CD14-positive monocyte (primary cell): ENCODE data around the gene IL20. TPM values are rescaled to one million over a fixed set of nuclear protein-coding genes. Genes with fewer than 3 reads are reported as not detected.

Experiments
- DNase-seq, 3 donors: peaks; one replicate each; pipeline ENCODE4 v3.0.0-alpha.2; 2011 to 2022
- H2AFZ ChIP-seq: 2 replicates; pipeline ENCODE4 v1.6.0; 2012; ENCODE audit warnings: mild to moderate bottlenecking, low read depth, low read length, inconsistent platforms; ENCODE audit not compliant: insufficient read depth, poor library complexity, severe bottlenecking
- H3K27ac ChIP-seq, 2 donors: 1 replicate in 1 of 2; 2 replicates in 1 of 2; pipeline ENCODE4 v1.5.1; 2012 to 2013; ENCODE audit warnings: low read length in 2 of 2, control low read depth in 1 of 2, inconsistent platforms in 1 of 2, low read depth in 1 of 2, mild to moderate bottlenecking in 1 of 2
- H3K27me3 ChIP-seq, 2 donors: one replicate each; pipeline versions ENCODE4 v1.6.0 to v1.6.1; 2011 to 2013; ENCODE audit warnings: low read length in 2 of 2; ENCODE audit not compliant: control insufficient read depth in 2 of 2, insufficient read depth in 2 of 2
- H3K36me3 ChIP-seq, 2 donors: replicated peaks in 1 of 2; 1 replicate in 1 of 2; 2 replicates in 1 of 2; pipeline versions ENCODE4 v1.5.1 to v1.6.1; 2012 to 2013; ENCODE audit warnings: low read length in 2 of 2, control low read depth in 1 of 2, inconsistent platforms in 1 of 2, mild to moderate bottlenecking in 1 of 2; ENCODE audit not compliant: insufficient read depth in 2 of 2, control insufficient read depth in 1 of 2
- H3K4me1 ChIP-seq, 2 donors: 1 replicate in 1 of 2; 2 replicates in 1 of 2; pipeline versions ENCODE4 v1.5.1 to v1.6.1; 2012 to 2013; ENCODE audit warnings: low read length in 2 of 2, control low read depth in 1 of 2, inconsistent platforms in 1 of 2, mild to moderate bottlenecking in 1 of 2, moderate library complexity in 1 of 2; ENCODE audit not compliant: insufficient read depth in 2 of 2, control insufficient read depth in 1 of 2
- H3K4me2 ChIP-seq: replicated peaks from 2 replicates; pipeline ENCODE3; 2012; ENCODE audit warnings: low read length, moderate library complexity, mild to moderate bottlenecking; ENCODE audit not compliant: poor library complexity, severe bottlenecking; ENCODE audit errors: extremely low read depth
- H3K4me3 ChIP-seq, 3 experiments: fragments of 200-600 bp in 1 of 3; sonication (generic) in 1 of 3; replicated peaks in 1 of 3; 1 replicate in 2 of 3; 2 replicates in 1 of 3; pipeline ENCODE4 v1.5.1; 2011 to 2013; ENCODE audit warnings: low read length in 3 of 3, mild to moderate bottlenecking in 3 of 3, control low read depth in 2 of 3, low read depth in 2 of 3, inconsistent platforms in 1 of 3, moderate library complexity in 1 of 3
- H3K79me2 ChIP-seq: 2 replicates; pipeline ENCODE4 v1.6.0; 2012; ENCODE audit warnings: mild to moderate bottlenecking, control low read depth, inconsistent platforms, low read length, moderate library complexity; ENCODE audit not compliant: insufficient read depth
- H3K9ac ChIP-seq: 2 replicates; pipeline ENCODE4 v1.6.0; 2017; ENCODE audit warnings: low read length, mild to moderate bottlenecking; ENCODE audit not compliant: insufficient read depth, poor library complexity, severe bottlenecking
- H3K9me3 ChIP-seq, 2 donors: replicated peaks in 1 of 2; 1 replicate in 1 of 2; 2 replicates in 1 of 2; pipeline versions ENCODE4 v1.5.1 to v1.6.1; 2012 to 2013; ENCODE audit warnings: low read length in 2 of 2, control low read depth in 1 of 2; ENCODE audit not compliant: control insufficient read depth in 1 of 2, insufficient read depth in 1 of 2
- H4K20me1 ChIP-seq: 2 replicates; pipeline ENCODE4 v1.6.0; 2012; ENCODE audit warnings: mild to moderate bottlenecking, low read length, control low read depth, moderate library complexity; ENCODE audit not compliant: insufficient read depth
- H3K27ac Mint-ChIP-seq, 7 donors: one replicate each; pipeline ENCODE4 v1.8.0; 2020; ENCODE audit warnings: mild to moderate bottlenecking in 7 of 7, mixed read lengths in 7 of 7, moderate library complexity in 6 of 7, inconsistent platforms in 2 of 7
- H3K27me3 Mint-ChIP-seq, 3 donors: one replicate each; pipeline ENCODE4 v1.8.0; 2021 to 2022; ENCODE audit warnings: low read depth in 3 of 3, mild to moderate bottlenecking in 3 of 3, mixed read lengths in 3 of 3, moderate library complexity in 3 of 3, inconsistent platforms in 1 of 3
- H3K36me3 Mint-ChIP-seq, 2 donors: one replicate each; pipeline ENCODE4 v1.8.0; 2020; ENCODE audit warnings: mixed read lengths in 2 of 2, inconsistent platforms in 1 of 2, mild to moderate bottlenecking in 1 of 2
- H3K4me1 Mint-ChIP-seq: one replicate; pipeline ENCODE4 v1.8.0; 2020; ENCODE audit warnings: mild to moderate bottlenecking, mixed read lengths
- H3K4me3 Mint-ChIP-seq, 2 donors: one replicate each; pipeline ENCODE4 v1.8.0; 2020; ENCODE audit warnings: mild to moderate bottlenecking in 2 of 2, mixed read lengths in 2 of 2, moderate library complexity in 1 of 2
- H3K9me3 Mint-ChIP-seq, 7 donors: one replicate each; pipeline ENCODE4 v1.8.0; 2020 to 2022; ENCODE audit warnings: mixed read lengths in 7 of 7, mild to moderate bottlenecking in 6 of 7, moderate library complexity in 6 of 7, inconsistent platforms in 2 of 7
- CTCF ChIP-seq: fragments of 200-600 bp; IDR thresholded peaks from one replicate; pipeline ENCODE4 v1.8.0; 2022; ENCODE audit warnings: antibody characterized with exemption, mild to moderate bottlenecking
- WGBS: methylation state at CpG from one replicate; pipeline ENCODE4 v1.1.5; 2013; ENCODE audit warnings: missing lambda C conversion rate; ENCODE audit not compliant: insufficient coverage; 5-methylcytosine and 5-hydroxymethylcytosine counted together
- intact Hi-C, 2 donors: fragments of 100-400 bp; cut with micrococcal nuclease; formaldehyde crosslinking; loops; one replicate each; pipeline versions ENCODE4 v1.15.0 to v1.15.1; 2023
- polyA plus RNA-seq, 3 donors: library from polyadenylated mRNA; depleted of rRNA in 1 of 3; unstranded in 2 of 3; stranded (reverse) in 1 of 3; fragments of 300-500 nt in 2 of 3; fragments of >200 nt in 1 of 3; fragmentation: Illumina TruSeq in 2 of 3; gene quantifications; 1 replicate in 2 of 3; 2 replicates in 1 of 3; pipeline ENCODE4 v1.2.3, GENCODE V29; 2012 to 2021

Gene IL20
- polyA plus RNA-seq, 3 donors: not detected

DNA sequence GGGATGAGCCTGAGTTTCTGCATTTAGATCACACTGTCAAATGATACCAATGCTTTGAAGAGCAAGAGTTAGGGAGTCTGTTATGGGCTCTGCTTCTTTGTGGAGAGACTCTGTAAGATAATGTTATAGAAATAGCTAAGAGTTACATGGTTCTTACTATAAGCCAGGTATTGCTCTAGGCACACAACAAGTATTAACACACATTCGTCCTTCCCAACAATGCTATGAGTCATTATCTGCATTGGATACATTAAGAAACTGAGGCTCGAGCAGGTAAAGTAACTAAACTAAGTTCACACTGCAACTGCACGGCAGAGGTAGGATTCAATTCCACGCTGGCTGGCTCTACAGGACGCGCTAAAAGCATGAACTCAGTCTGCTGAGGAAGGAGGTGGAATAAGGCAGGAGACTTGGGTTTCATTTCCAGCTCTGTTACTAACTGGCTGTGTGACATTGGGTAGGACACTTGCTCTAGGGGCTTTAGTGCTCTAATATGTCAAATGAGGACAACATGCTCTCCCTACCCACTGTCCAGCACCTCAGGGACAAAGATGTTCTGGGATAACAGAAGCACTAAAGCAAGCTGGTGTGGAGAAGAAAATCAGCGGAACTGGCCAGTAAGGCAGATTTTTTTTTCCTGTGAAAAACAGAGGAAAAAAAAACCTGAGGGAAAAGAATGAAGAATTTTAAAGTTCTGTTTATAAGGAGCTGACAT lies 23.7 kb upstream of the IL20 start:
- H3K27me3 Mint-ChIP-seq: peaks cover 0 to 13% (median 4%) of the 10 kb centered on the region in 3 donors
- Histone ChIP-seq H4K20me1 (no peaks in the 10 kb centered on the region), H3K4me2 (no peak overlapping the region), H3K9ac (no peak overlapping the region), H2AFZ (no peak overlapping the region), H3K9me3 (no peaks in the 10 kb centered on the region), H3K4me1 (no peaks in the 10 kb centered on the region), H3K27me3 (no peaks in the 10 kb centered on the region), H3K36me3 (no peaks in the 10 kb centered on the region), H3K79me2 (no peaks in the 10 kb centered on the region), H3K4me3 (no peak overlapping the region), H3K27ac (no peak overlapping the region)
- no peaks in the 10 kb centered on the region for H3K36me3 Mint-ChIP-seq
- WGBS: 94% methylated on average over 7 of the region's 7 CpGs
- H3K4me3 Mint-ChIP-seq: no peak overlapping the region
- no peaks in the 10 kb centered on the region for H3K9me3 Mint-ChIP-seq
- H3K4me1 Mint-ChIP-seq: no peaks in the 10 kb centered on the region
- no peak overlapping the region for H3K27ac Mint-ChIP-seq
- intact Hi-C loops: no loop called here
- no peak for TF ChIP-seq CTCF
- DNase-seq: no peak

DNA sequence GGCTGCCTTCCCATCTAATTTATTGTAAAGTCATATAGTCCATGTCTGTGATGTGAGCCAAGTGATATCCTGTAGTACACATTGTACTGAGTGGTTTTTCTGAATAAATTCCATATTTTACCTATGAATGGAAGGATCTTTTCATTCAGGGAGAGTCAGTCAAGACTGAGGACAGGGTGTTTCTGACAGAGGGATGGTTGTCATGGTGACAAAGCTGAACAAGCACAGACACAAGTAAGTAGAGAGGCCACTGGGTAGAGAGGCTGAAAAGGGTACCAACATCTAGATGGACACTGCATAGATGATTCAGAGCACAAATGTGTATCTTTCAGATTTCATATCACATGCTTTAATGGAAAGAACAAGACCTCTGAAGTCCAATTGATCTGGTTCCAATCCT lies 22.6 kb upstream of the IL20 start:
- Histone ChIP-seq H3K36me3 (no peaks in the 10 kb centered on the region), H3K27me3 (no peaks in the 10 kb centered on the region), H2AFZ (no peak overlapping the region), H3K9ac (no peak overlapping the region), H3K79me2 (no peaks in the 10 kb centered on the region), H3K4me2 (no peak overlapping the region), H3K4me1 (no peaks in the 10 kb centered on the region), H3K4me3 (no peak overlapping the region), H3K9me3 (no peaks in the 10 kb centered on the region), H4K20me1 (no peaks in the 10 kb centered on the region), H3K27ac (no peak overlapping the region)
- Mint-ChIP-seq H3K9me3 (no peaks in the 10 kb centered on the region), H3K27me3 (peaks cover 0 to 10% (median 4%) of the 10 kb centered on the region in 3 donors), H3K4me1 (no peaks in the 10 kb centered on the region), H3K36me3 (no peaks in the 10 kb centered on the region), H3K27ac (no peak overlapping the region), H3K4me3 (no peak overlapping the region)
- intact Hi-C loops: no loop called here
- TF ChIP-seq CTCF: no peak
- DNase-seq: no peak
